ENCODE data around the gene L3MBTL2.

GRCh38 chr22:41201141-41201540, 4.0 kb upstream of the L3MBTL2 start:
- TF ChIP-seq POLR2AphosphoS5 (IDR thresholded peaks at IDR 0.05) (peak; percentile 64), POLR2A (IDR thresholded peaks at IDR 0.05) (no peak)
- TF ChIP-seq, protein P1, sequence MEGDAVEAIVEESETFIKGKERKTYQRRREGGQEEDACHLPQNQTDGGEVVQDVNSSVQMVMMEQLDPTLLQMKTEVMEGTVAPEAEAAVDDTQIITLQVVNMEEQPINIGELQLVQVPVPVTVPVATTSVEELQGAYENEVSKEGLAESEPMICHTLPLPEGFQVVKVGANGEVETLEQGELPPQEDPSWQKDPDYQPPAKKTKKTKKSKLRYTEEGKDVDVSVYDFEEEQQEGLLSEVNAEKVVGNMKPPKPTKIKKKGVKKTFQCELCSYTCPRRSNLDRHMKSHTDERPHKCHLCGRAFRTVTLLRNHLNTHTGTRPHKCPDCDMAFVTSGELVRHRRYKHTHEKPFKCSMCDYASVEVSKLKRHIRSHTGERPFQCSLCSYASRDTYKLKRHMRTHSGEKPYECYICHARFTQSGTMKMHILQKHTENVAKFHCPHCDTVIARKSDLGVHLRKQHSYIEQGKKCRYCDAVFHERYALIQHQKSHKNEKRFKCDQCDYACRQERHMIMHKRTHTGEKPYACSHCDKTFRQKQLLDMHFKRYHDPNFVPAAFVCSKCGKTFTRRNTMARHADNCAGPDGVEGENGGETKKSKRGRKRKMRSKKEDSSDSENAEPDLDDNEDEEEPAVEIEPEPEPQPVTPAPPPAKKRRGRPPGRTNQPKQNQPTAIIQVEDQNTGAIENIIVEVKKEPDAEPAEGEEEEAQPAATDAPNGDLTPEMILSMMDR (IDR thresholded peaks at IDR 0.05): no peak
